Stimulated activated CD4-positive, alpha-beta T cell treated with anti-CD3 and anti-CD28 coated beads, Interleukin-4, amount 100 ng/mL, for 24 hours (primary cell): Measurements from ENCODE around the gene GPR146.

Experiments used
- DNase-seq: peaks from one replicate; pipeline ENCODE4 v3.0.0-alpha.2; 2020

GPR146 gene

DNA sequence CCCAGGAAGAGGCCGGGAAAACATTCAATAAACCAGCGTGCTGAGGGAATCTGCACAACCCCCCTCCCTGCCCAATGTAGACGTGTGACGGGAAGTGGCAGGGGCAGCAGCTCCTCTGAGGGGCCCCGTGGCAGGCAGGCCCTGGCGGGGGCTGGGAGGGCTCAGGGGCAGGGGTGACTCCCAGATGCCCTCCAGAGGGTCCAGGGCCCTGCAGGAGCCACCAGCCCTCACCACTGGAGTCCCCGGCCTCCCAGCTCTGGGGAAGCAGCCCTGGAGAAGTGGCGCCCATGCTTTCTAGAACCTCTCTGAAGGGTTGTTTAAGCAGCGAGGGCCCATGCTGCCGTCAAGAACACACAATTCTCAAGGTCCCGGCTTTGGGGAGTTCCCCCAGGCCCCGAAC lies 35.2 kb downstream of the GPR146 start:
- DNase-seq, result no peak

- no peak for DNase-seq
Observed at GRCh38 chr7:1080252-1080920, 36.0 kb downstream of the GPR146 start.

- no peak for DNase-seq
Observed at GRCh38 chr7:1080921-1081255, 36.5 kb downstream of the GPR146 start.

DNA sequence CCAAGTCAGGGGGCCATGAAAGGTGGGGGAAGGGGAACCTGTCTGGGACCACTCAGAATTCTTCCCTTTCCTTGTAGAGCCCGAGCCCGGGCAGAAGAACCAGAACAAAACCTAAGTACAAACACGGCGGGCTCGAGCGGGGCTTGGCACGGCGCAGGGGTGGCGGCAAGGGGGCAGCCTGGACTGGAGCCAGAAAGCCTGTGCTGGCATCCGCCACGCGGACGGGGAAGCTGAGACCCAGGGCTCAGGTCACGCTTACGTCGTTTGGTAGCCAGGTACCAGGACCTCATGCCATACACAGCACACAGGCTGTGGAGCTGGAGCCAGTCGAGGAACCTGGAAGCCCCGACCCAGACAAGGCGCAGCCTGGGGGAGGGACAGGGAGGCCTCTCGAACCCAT lies 37.0 kb downstream of the GPR146 start:
- DNase-seq, result no peak

- DNase-seq, result no peak
Observed at GRCh38 chr7:1081931-1082401, 37.6 kb downstream of the GPR146 start.

- DNase-seq, result no peak
Observed at GRCh38 chr7:1083729-1084657, 39.6 kb downstream of the GPR146 start.

GRCh38 chr7:1085266-1085665 lies 40.9 kb downstream of the GPR146 start:
- no peak for DNase-seq

DNA sequence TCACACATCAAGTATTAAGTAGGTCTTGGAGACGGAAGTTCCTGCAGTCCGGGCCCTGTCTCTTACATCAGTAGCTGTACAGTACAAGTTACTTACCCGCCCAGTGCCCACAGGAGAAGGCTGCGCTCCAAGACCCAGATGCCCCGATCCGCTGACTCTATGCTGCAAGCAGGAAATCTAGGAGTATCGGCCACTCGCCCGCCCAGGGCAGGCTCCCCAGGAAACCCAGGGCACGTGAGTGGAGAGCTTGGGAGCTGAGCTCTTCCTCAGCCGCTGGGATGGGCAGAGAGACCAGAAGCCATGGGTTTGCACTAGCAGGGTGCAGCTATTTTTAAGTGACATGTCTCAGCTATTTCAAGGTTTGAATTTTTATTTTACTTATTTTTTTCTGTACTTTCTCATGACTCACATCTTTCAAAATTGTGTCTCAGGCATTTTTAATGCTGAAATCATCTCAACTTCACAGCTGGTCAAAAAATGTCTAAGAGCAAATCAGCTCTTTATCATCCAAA lies 41.6 kb downstream of the GPR146 start:
- no peak for DNase-seq

GRCh38 chr7:1086588-1087464 lies 42.5 kb downstream of the GPR146 start:
- DNase-seq, result peak; percentile 72

- no peak for DNase-seq
Observed at GRCh38 chr7:1087465-1087814, 43.1 kb downstream of the GPR146 start.

- no peak for DNase-seq
Observed at GRCh38 chr7:1087952-1088920, 43.9 kb downstream of the GPR146 start, which contains the start of gene GPER1. Gene GPER1, plus strand, starts transcription at chr7:1088113. Its CDS starts 3,616 bp downstream, at chr7:1091729.

GRCh38 chr7:1090236-1090635 lies 45.9 kb downstream of the GPR146 start:
- no peak for DNase-seq

GRCh38 chr7:1090686-1091643 lies 46.6 kb downstream of the GPR146 start:
- no peak for DNase-seq

DNA sequence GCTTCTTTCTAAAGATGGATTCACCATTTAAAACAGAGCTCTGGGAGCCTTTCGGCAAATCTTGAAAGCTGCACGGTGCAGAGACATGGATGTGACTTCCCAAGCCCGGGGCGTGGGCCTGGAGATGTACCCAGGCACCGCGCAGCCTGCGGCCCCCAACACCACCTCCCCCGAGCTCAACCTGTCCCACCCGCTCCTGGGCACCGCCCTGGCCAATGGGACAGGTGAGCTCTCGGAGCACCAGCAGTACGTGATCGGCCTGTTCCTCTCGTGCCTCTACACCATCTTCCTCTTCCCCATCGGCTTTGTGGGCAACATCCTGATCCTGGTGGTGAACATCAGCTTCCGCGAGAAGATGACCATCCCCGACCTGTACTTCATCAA lies 47.3 kb downstream of the GPR146 start:
- DNase-seq, result no peak

GRCh38 chr7:1092161-1092632 lies 47.9 kb downstream of the GPR146 start:
- DNase-seq, result no peak

- DNase-seq, result no peak
Observed at GRCh38 chr7:1092806-1093501, 48.6 kb downstream of the GPR146 start.

GRCh38 chr7:1093502-1093843 lies 49.1 kb downstream of the GPR146 start:
- no peak for DNase-seq

DNA sequence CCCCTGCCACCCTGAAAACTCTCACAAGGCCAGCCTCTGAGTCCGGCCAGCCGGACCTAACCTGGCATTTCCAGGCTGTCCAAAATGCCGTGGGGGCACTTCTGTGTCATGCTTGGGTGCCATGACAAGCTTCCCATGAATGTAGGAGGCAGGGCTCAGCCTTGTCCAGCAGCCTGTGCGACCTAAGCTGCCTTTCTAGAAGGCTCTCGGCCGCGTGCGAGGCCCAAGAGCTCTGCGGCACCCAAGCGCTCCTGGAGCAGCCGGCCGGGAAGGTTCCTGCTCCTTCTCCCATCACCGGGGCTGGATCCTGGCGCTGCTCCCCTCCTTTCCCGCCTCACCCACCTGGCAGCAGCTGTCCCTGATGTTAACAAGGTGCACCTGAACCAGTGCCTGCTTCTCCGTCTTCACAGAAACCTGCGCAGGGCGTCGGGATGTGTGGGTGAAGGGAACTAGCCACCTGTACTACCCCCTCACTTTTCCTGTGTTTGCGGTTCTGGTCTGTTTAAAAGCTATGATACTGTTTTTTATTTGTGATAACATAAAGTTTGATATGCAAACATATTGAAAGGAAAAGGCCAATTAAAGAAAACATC lies 49.7 kb downstream of the GPR146 start:
- DNase-seq, result no peak

GRCh38 chr7:1094870-1095269 lies 50.5 kb downstream of the GPR146 start:
- DNase-seq, result no peak
